HG03108 (cell line): ENCODE results near the gene CAPN7.
"Not testable (repeated sequence)": the region's sequence is repeated elsewhere in the genome, so short reads cannot be mapped to it uniquely, and the experiment has no call there.

Source experiments
- ATAC-seq: cut with Tn5 transposase; IDR thresholded peaks from one replicate; pipeline ENCODE4 v1.9.1; 2021; ENCODE audit warnings: moderate library complexity; ENCODE audit not compliant: unreplicated experiment

Gene CAPN7

GRCh38 chr3:15205934-15206661 is at the start of gene CAPN7:
Gene CAPN7 (plus strand): TSS chr3:15206246. CDS start chr3:15206496, 250 bp downstream.
- ATAC-seq = peak; percentile 85

GRCh38 chr3:15157441-15157840 is 48.6 kb upstream of the CAPN7 start:
- ATAC-seq = no peak

GRCh38 chr3:15159501-15160136 is 46.4 kb upstream of the CAPN7 start:
- no peak for ATAC-seq

GRCh38 chr3:15160662-15161061 is 45.4 kb upstream of the CAPN7 start:
- no peak for ATAC-seq

GRCh38 chr3:15161133-15161532 is 44.9 kb upstream of the CAPN7 start:
- no peak for ATAC-seq

GRCh38 chr3:15163656-15164055 is 42.4 kb upstream of the CAPN7 start:
- ATAC-seq = not testable (repeated sequence)

- ATAC-seq = no peak
These were observed 41.7 kb upstream of the CAPN7 start for GRCh38 chr3:15164340-15164739.

- no peak for ATAC-seq
These were observed 41.0 kb upstream of the CAPN7 start for GRCh38 chr3:15165061-15165460.

GRCh38 chr3:15166391-15166790 is 39.7 kb upstream of the CAPN7 start:
- ATAC-seq = not testable (repeated sequence)

GRCh38 chr3:15171096-15171495 is 35.0 kb upstream of the CAPN7 start:
- peak; percentile 75 for ATAC-seq

GRCh38 chr3:15172806-15173205 is 33.2 kb upstream of the CAPN7 start:
- no peak for ATAC-seq

GRCh38 chr3:15174953-15175352 is 31.1 kb upstream of the CAPN7 start:
- no peak for ATAC-seq

GRCh38 chr3:15175605-15176004 is 30.4 kb upstream of the CAPN7 start:
- no peak for ATAC-seq

- ATAC-seq = peak; percentile 50
These were observed 25.9 kb upstream of the CAPN7 start for GRCh38 chr3:15180042-15180611.

GRCh38 chr3:15181511-15181910 is 24.5 kb upstream of the CAPN7 start:
- no peak for ATAC-seq

GRCh38 chr3:15181963-15182362 is 24.1 kb upstream of the CAPN7 start:
- no peak for ATAC-seq

GRCh38 chr3:15183011-15183410 is 23.0 kb upstream of the CAPN7 start:
- no peak for ATAC-seq

GRCh38 chr3:15185404-15185803 is 20.6 kb upstream of the CAPN7 start:
- ATAC-seq = no peak

- no peak for ATAC-seq
These were observed 20.0 kb upstream of the CAPN7 start for GRCh38 chr3:15186101-15186476.

- not testable (repeated sequence) for ATAC-seq
These were observed 19.4 kb upstream of the CAPN7 start for GRCh38 chr3:15186477-15187164.

GRCh38 chr3:15197340-15198029 is 8.6 kb upstream of the CAPN7 start:
- ATAC-seq = no peak
